Astrocyte (in vitro differentiated cells and primary cell): ENCODE results near the gene UBTFL1. TPM values are rescaled to one million over a fixed set of nuclear protein-coding genes. Genes with fewer than 3 reads are reported as not detected.

Experiments used
- DNase-seq: peaks from one replicate; pipeline ENCODE4 v3.0.0-alpha.2; 2010; ENCODE audit warnings: low read depth
- FAIRE-seq: peaks from 2 replicates; lab custom pipeline; 2011; peaks lifted over from hg19 to GRCh38; lab: Jason Lieb, UNC
- H2AFZ ChIP-seq: 2 replicates; pipeline ENCODE4 v1.6.0; 2012; ENCODE audit warnings: low read depth, low read length, inconsistent platforms
- H3K27ac ChIP-seq: 2 replicates; pipeline ENCODE4 v1.5.1; 2011; ENCODE audit warnings: low read depth, low read length, inconsistent platforms
- H3K27me3 ChIP-seq: 2 replicates; pipeline ENCODE4 v1.6.0; 2011; ENCODE audit warnings: low read length, inconsistent platforms; ENCODE audit not compliant: insufficient read depth
- H3K36me3 ChIP-seq: 2 replicates; pipeline ENCODE4 v1.5.1; 2011; ENCODE audit warnings: low read length, inconsistent platforms; ENCODE audit not compliant: insufficient read depth
- H3K4me1 ChIP-seq: 2 replicates; pipeline ENCODE4 v1.5.1; 2011; ENCODE audit warnings: low read length, inconsistent platforms; ENCODE audit not compliant: insufficient read depth
- H3K4me2 ChIP-seq: 2 replicates; pipeline ENCODE4 v1.6.0; 2012; ENCODE audit warnings: low read length, inconsistent platforms
- H3K4me3 ChIP-seq: 2 replicates; pipeline ENCODE4 v1.5.1; 2011; ENCODE audit warnings: low read depth, mild to moderate bottlenecking, low read length, inconsistent platforms; ENCODE audit not compliant: insufficient read depth
- H3K79me2 ChIP-seq: 2 replicates; pipeline ENCODE4 v1.6.0; 2012; ENCODE audit warnings: mild to moderate bottlenecking, low read length, inconsistent platforms; ENCODE audit not compliant: insufficient read depth
- H3K9ac ChIP-seq: 2 replicates; pipeline ENCODE4 v1.6.0; 2012; ENCODE audit warnings: mild to moderate bottlenecking, low read length, inconsistent platforms
- H3K9me3 ChIP-seq: 2 replicates; pipeline ENCODE4 v1.5.1; 2012; ENCODE audit warnings: low read depth, mild to moderate bottlenecking, low read length, inconsistent platforms; ENCODE audit not compliant: insufficient read depth
- H4K20me1 ChIP-seq: 2 replicates; pipeline ENCODE4 v1.6.0; 2012; ENCODE audit warnings: low read length, inconsistent platforms; ENCODE audit not compliant: insufficient read depth
- H3K27ac Mint-ChIP-seq: one replicate; pipeline ENCODE4 v1.8.0; 2021; ENCODE audit warnings: mild to moderate bottlenecking, mixed read lengths; ENCODE audit not compliant: unreplicated experiment
- H3K27me3 Mint-ChIP-seq: one replicate; pipeline ENCODE4 v1.8.0; 2021; ENCODE audit warnings: low read depth, mixed read lengths; ENCODE audit not compliant: unreplicated experiment
- H3K36me3 Mint-ChIP-seq: one replicate; pipeline ENCODE4 v1.8.0; 2021; ENCODE audit warnings: low read depth, mixed read lengths; ENCODE audit not compliant: unreplicated experiment
- H3K4me1 Mint-ChIP-seq: one replicate; pipeline ENCODE4 v1.8.0; 2021; ENCODE audit warnings: low read depth, mixed read lengths; ENCODE audit not compliant: unreplicated experiment
- H3K4me3 Mint-ChIP-seq: one replicate; pipeline ENCODE4 v1.8.0; 2021; ENCODE audit warnings: mild to moderate bottlenecking, moderate library complexity, mixed read lengths; ENCODE audit not compliant: unreplicated experiment
- H3K9me3 Mint-ChIP-seq: one replicate; pipeline ENCODE4 v1.8.0; 2021; ENCODE audit warnings: mild to moderate bottlenecking, mixed read lengths; ENCODE audit not compliant: unreplicated experiment
- CTCF ChIP-seq: IDR thresholded peaks from 2 replicates; pipeline ENCODE4 v1.5.1; 2011; ENCODE audit warnings: low read depth, mild to moderate bottlenecking, inconsistent platforms, low read length, moderate library complexity; ENCODE audit not compliant: insufficient read depth
- EZH2 ChIP-seq: IDR thresholded peaks from 2 replicates; pipeline ENCODE4 v1.6.1; 2012; ENCODE audit warnings: mild to moderate bottlenecking, low read length, inconsistent platforms; ENCODE audit not compliant: insufficient read depth
- total RNA-seq: library from RNA; stranded (reverse); gene quantifications from 2 replicates; pipeline ENCODE4 v1.2.1, GENCODE V29; 2021

Gene UBTFL1
- total RNA-seq, 1 donor from 2014 or later, result not detected

- Histone ChIP-seq H3K4me2 (no peak overlapping the region), H3K27ac (no peak overlapping the region), H3K9me3 (no peaks in the 10 kb centered on the region), H3K4me3 (no peak overlapping the region), H3K27me3 (no peaks in the 10 kb centered on the region), H3K4me1 (no peaks in the 10 kb centered on the region), H4K20me1 (no peaks in the 10 kb centered on the region), H3K9ac (no peak overlapping the region), H2AFZ (no peak overlapping the region), H3K79me2 (no peaks in the 10 kb centered on the region), H3K36me3 (no peaks in the 10 kb centered on the region)
- TF ChIP-seq EZH2 (no peak), CTCF (no peak)
- peaks cover 2% of the 10 kb centered on the region for H3K9me3 Mint-ChIP-seq
- DNase-seq (no peak), FAIRE-seq (no peak)
- no peaks in the 10 kb centered on the region for H3K4me1 Mint-ChIP-seq
- no peaks in the 10 kb centered on the region for H3K27me3 Mint-ChIP-seq
- H3K4me3 Mint-ChIP-seq, result no peak overlapping the region
- no peak overlapping the region for H3K27ac Mint-ChIP-seq
- no peaks in the 10 kb centered on the region for H3K36me3 Mint-ChIP-seq
These were observed 39.2 kb downstream of the UBTFL1 start for GRCh38 chr11:90124946-90125345.

GRCh38 chr11:90133560-90134477 lies 48.1 kb downstream of the UBTFL1 start:
- Mint-ChIP-seq H3K27me3 (no peaks in the 10 kb centered on the region), H3K36me3 (no peaks in the 10 kb centered on the region), H3K4me3 (peak overlapping the region; percentile 78), H3K9me3 (no peaks in the 10 kb centered on the region), H3K27ac (no peak overlapping the region), H3K4me1 (peaks cover 6% of the 10 kb centered on the region)
- DNase-seq (no peak), FAIRE-seq (no peak)
- no peak for TF ChIP-seq CTCF
- no peak for TF ChIP-seq EZH2
- Histone ChIP-seq H3K4me2 (peak overlapping the region; percentile 87), H3K4me1 (no peaks in the 10 kb centered on the region), H3K4me3 (peak overlapping the region; percentile 64), H3K9me3 (no peaks in the 10 kb centered on the region), H3K36me3 (no peaks in the 10 kb centered on the region), H2AFZ (peak overlapping the region; percentile 81), H3K9ac (peak overlapping the region; percentile 63), H4K20me1 (no peaks in the 10 kb centered on the region), H3K27ac (no peak overlapping the region), H3K79me2 (no peaks in the 10 kb centered on the region), H3K27me3 (no peaks in the 10 kb centered on the region)

GRCh38 chr11:90134478-90135003 lies 48.8 kb downstream of the UBTFL1 start, which contains the start of gene NAALAD2:
TSS of gene NAALAD2 (plus strand) at chr11:90134663. CDS start at chr11:90134759, 96 bp downstream.
- Mint-ChIP-seq H3K27me3 (no peaks in the 10 kb centered on the region), H3K36me3 (no peaks in the 10 kb centered on the region), H3K4me1 (peaks cover 6% of the 10 kb centered on the region), H3K27ac (peak within 1 kb of the TSS; percentile 53), H3K9me3 (no peaks in the 10 kb centered on the region), H3K4me3 (peak within 1 kb of the TSS; percentile 78)
- no peaks in the 10 kb centered on the region for H4K20me1 ChIP-seq
- H3K79me2 ChIP-seq, result no peaks in the 10 kb centered on the region
- peak within 1 kb of the TSS; percentile 63 for H3K9ac ChIP-seq
- TF ChIP-seq CTCF (no peak), EZH2 (no peak)
- FAIRE-seq (no peak), DNase-seq (peak; percentile 18)
- peak within 1 kb of the TSS; percentile 81 for H2AFZ ChIP-seq
- no peaks in the 10 kb centered on the region for H3K4me1 ChIP-seq
- H3K9me3 ChIP-seq, result no peaks in the 10 kb centered on the region
- H3K4me3 ChIP-seq, result peak within 1 kb of the TSS; percentile 64
- no peaks in the 10 kb centered on the region for H3K27me3 ChIP-seq
- peak within 1 kb of the TSS; percentile 87 for H3K4me2 ChIP-seq
- no peaks in the 10 kb centered on the region for H3K36me3 ChIP-seq
- no peak within 1 kb of the TSS for H3K27ac ChIP-seq
